Motor neuron (in vitro differentiated cells): ENCODE measurements around the gene CD7. TPM values are rescaled to one million over a fixed set of nuclear protein-coding genes. Genes with fewer than 3 reads are reported as not detected.
A peak's percentile ranks its signal among the peaks of the same experiment; 100 is the strongest.
"Not testable (repeated sequence)": the region's sequence is repeated elsewhere in the genome, so short reads cannot be mapped to it uniquely, and the experiment has no call there.

ENCODE experiments used
- ATAC-seq, 8 experiments: fragments of 200-7000 bp; cut with Tn5 transposase; replicated peaks in 6 of 8; 2 replicates each; pipeline ENCODE4 v1.8.0; 2021; ENCODE audit warnings: mild to moderate bottlenecking in 8 of 8, moderate library complexity in 8 of 8
- H3K27ac ChIP-seq, 2 donors: fragments of 250-450 bp; sonication (Bioruptor Pico); 2 replicates each; pipeline ENCODE4 v1.9.0; 2021; ENCODE audit warnings: antibody characterized with exemption in 2 of 2, mild to moderate bottlenecking in 2 of 2, moderate library complexity in 1 of 2
- H3K4me1 ChIP-seq, 2 donors: fragments of 250-450 bp; sonication (Bioruptor Pico); replicated peaks in 1 of 2; 2 replicates each; pipeline ENCODE4 v1.6.1; 2021; ENCODE audit warnings: antibody characterized with exemption in 2 of 2, mild to moderate bottlenecking in 2 of 2, moderate library complexity in 1 of 2
- H3K4me3 ChIP-seq, 5 donors: fragments of 250-450 bp; sonication (Bioruptor Pico); 2 replicates each; pipeline ENCODE4 v1.9.0; 2021; ENCODE audit warnings: antibody characterized with exemption in 5 of 5, mild to moderate bottlenecking in 5 of 5, moderate library complexity in 4 of 5
- WGBS, 10 experiments: fragments of 450-650 bp; shearing (Covaris generic); methylation state at CpG; one replicate each; pipeline ENCODE4 v1.0.0; 2022; 5-methylcytosine and 5-hydroxymethylcytosine counted together
- in situ Hi-C, 9 experiments: fragments of 400-800 bp; cut with MboI; loops; one replicate each; pipeline ENCODE4 v1.15.0; 2021; ENCODE audit warnings: low sequenced_read_pairs in 9 of 9, low pct_unique_long_range_greater_than_20kb in 2 of 9; ENCODE audit not compliant: unreplicated experiment in 9 of 9
- total RNA-seq, 8 experiments: library from RNA; unstranded; fragments of 300-600 nt; gene quantifications; 2 replicates each; pipeline versions ENCODE4 v1.2.3 to v1.2.4, GENCODE V29; 2022

Gene CD7
- total RNA-seq, 8 experiments from 2014 or later, result 0.33 to 3.8 (median 2.0) TPM; not detected in 1

DNA sequence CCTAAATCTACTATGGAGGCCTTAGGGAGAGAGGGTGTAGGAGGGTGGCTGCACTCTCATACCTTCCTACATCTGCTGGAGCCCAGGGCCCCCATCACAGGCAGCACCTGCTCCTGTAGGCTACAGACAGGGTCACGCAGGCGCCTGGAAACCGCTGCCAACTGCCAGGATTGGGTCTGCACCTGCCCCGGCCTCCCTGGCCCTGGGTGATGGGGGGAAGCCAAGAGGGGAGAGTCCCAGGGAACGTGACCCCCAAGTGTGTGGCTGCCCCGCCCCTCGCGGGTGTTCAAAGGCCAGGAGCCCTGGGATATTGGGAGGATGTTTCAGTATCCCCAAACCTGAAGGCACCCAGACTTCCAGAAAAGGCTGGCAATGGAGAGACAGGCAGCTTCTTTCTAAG, 36.1 kb upstream of the CD7 start:
- ATAC-seq, result no peak
- Histone ChIP-seq H3K4me3 (no peak overlapping the region), H3K27ac (no peak overlapping the region), H3K4me1 (peaks cover 16 to 19% of the 10 kb centered on the region in 2 donors)
- no CpG with 5 or more reads among the region's 8 CpGs for WGBS, 10 experiments
- in situ Hi-C loops, result loop anchor here in 2 of 9 experiments (10.0 kb wide), 2 partner anchors 51 to 61 kb away; partner anchors contain the start of genes HEXD (in 1 of the 2) and OGFOD3 (in 1 of the 2)

GRCh38 chr17:82351713-82352488, 34.5 kb upstream of the CD7 start:
- peak; percentile 75 to 97 (median 84) for ATAC-seq
- in situ Hi-C loops, result loop anchor here in 2 of 9 experiments (10.0 kb wide), 2 partner anchors 53 to 63 kb away; partner anchors contain the start of genes HEXD (in 1 of the 2) and OGFOD3 (in 1 of the 2)
- Histone ChIP-seq H3K4me1 (peaks cover 12 to 13% of the 10 kb centered on the region in 2 donors), H3K27ac (no peak overlapping the region), H3K4me3 (no peak overlapping the region)
- 0 to 66% (median 10%) methylated on average over 2 to 17 of the region's 26 CpGs; no CpG with 5 or more reads in 4 of the 10 experiments for WGBS, 10 experiments

- Histone ChIP-seq H3K4me1 (peaks cover 13 to 17% of the 10 kb centered on the region in 2 donors), H3K27ac (no peak overlapping the region), H3K4me3 (no peak overlapping the region)
- WGBS, 10 experiments, result 0 to 100% (median 28%) methylated on average over 1 to 3 of the region's 21 CpGs; no CpG with 5 or more reads in 7 of the 10 experiments
- in situ Hi-C loops, result loop anchor here in 2 of 9 experiments (10.0 kb wide), 2 partner anchors 54 to 64 kb away; partner anchors contain the start of genes HEXD (in 1 of the 2) and OGFOD3 (in 1 of the 2)
- peak in 1 of 8 experiments; percentile 24 for ATAC-seq
These were observed 33.9 kb upstream of the CD7 start for GRCh38 chr17:82351254-82351712.

- peaks cover 13 to 17% of the 10 kb centered on the region in 2 donors for H3K4me1 ChIP-seq
- no peak overlapping the region for H3K4me3 ChIP-seq
- in situ Hi-C loops, result loop anchor here in 2 of 9 experiments (10.0 kb wide), 2 partner anchors 54 to 64 kb away; partner anchors contain the start of genes HEXD (in 1 of the 2) and OGFOD3 (in 1 of the 2)
- 37 to 93% (median 84%) methylated on average over 2 to 12 of the region's 28 CpGs; no CpG with 5 or more reads in 4 of the 10 experiments for WGBS, 10 experiments
- ATAC-seq, result no peak
- no peak overlapping the region for H3K27ac ChIP-seq
These were observed 33.0 kb upstream of the CD7 start for GRCh38 chr17:82350182-82351030.

DNA sequence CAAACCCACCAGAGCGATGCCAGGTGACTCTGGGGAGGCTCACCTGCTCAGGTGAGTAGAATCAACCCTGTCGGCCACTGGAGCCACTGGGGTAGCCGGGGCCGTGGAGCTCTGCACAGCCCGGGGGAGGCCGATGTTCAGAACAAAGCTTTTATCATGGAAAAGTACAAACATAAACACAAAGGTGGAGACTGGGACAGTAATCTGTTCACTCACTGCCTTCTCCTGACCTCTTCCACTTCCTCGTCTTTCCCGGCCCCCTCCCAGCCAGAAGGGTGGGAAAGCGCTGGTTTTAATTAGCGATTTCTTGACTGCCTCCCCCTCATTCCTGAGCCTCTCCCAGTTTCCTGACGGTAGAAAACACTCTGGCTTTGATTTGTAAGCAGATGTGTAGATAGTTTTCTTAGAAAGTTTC, 31.9 kb upstream of the CD7 start:
- Histone ChIP-seq H3K27ac (no peak overlapping the region), H3K4me1 (peaks cover 13 to 17% of the 10 kb centered on the region in 2 donors), H3K4me3 (no peak overlapping the region)
- in situ Hi-C loops, result no loop called here
- 3 to 61% (median 42%) methylated on average over 3 to 8 of the region's 11 CpGs; no CpG with 5 or more reads in 4 of the 10 experiments for WGBS, 10 experiments
- ATAC-seq, result peak in 2 of 8 experiments; percentile 60 to 70

DNA sequence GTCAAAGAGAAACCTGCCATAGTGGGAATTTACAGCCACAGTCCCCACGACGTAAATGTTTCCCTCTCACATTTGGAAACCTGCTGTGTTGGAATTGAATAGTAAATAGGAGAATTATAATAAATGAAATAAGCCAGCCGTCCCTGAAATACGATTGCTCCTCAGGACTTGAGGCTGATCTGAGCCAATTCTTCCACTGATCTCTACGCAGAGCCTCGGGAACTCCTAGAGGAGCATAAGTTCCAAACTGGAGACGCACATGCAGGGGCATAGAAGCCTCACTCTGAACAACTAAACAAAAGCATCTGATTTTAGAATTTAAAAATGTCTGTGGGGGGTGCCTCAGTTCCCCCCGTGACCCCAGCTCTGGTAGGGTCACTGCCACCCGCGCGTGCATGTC, 31.5 kb upstream of the CD7 start:
- Histone ChIP-seq H3K27ac (no peak overlapping the region), H3K4me3 (no peak overlapping the region), H3K4me1 (peaks cover 13 to 17% of the 10 kb centered on the region in 2 donors)
- in situ Hi-C loops, result no loop called here
- ATAC-seq, result peak in 1 of 8 experiments; percentile 7
- 6 to 70% (median 54%) methylated on average over 3 to 11 of the region's 11 CpGs; no CpG with 5 or more reads in 3 of the 10 experiments for WGBS, 10 experiments

- WGBS, 10 experiments, result 40 to 100% (median 82%) methylated on average over 1 to 3 of the region's 9 CpGs; no CpG with 5 or more reads in 2 of the 10 experiments
- Histone ChIP-seq H3K27ac (no peak overlapping the region), H3K4me1 (peaks cover 13 to 17% of the 10 kb centered on the region in 2 donors), H3K4me3 (no peak overlapping the region)
- no peak for ATAC-seq
- in situ Hi-C loops, result no loop called here
These were observed 31.0 kb upstream of the CD7 start for GRCh38 chr17:82348434-82348833.

DNA sequence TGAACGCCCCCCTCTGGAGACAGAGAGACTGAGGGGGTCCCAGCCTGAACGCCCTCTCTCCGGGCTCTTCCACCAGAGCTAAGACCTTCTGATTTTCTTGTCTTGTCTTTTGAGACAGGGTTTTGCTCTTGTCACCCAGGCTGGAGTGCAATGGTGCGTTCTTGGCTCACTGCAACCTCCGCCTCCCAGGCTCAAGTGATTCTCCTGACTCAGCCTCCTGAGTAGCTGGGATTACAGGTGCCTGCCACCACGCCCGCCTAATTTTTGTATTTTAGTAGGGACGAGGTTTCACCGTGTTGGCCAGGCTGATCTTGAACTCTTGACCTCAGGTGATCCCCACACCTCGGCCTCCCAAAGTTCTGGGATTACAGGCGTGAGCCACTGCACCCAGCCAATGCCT, 30.6 kb upstream of the CD7 start:
- ATAC-seq, in situ Hi-C loops: not testable (repeated sequence)
- WGBS, 10 experiments, result 20 to 92% (median 75%) methylated on average over 2 to 6 of the region's 11 CpGs; no CpG with 5 or more reads in 3 of the 10 experiments

DNA sequence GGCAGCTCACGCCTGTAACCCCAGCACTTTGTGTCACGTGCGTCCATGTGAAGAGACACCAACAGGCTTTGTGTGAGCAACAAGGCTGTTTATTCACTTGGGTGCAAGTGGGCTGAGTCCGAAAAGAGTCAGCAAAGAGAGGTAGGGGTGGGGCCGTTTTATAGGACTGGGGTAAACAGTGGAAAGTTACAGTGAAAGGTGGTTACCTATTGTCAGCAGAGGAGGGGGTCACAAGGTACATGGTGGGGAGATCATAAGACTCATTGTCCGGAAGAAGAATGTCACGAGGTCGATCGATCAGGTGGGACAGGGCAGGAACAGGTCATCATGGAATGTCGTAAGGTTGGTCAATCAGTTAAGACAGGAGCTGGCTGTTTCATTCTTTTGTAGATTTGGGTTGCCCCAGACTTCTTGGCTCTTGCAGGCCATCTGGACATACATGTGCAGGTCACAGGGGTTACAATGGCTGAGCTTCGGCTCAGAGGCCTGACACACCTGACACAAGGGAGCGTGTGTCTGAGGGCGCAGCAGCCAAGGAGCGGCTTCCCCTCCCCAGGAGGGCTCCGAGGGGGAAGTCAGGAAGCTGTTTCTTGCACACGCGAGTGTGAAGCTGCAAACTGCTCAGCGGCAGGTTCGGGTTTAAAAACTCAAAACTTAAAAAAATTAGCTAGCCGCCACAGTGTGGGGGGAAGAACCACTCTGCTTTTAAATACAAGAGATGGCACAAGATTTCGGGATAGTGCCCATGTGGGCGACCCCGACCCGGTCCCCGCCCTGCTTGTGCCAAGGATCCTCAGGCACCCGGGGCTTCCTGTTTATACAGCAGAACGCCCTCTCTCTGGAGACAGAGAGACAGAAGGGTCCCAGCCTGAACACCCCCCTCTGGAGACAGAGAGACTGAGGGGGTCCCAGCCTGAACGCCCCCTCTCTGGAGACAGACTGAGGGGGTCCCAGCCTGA, 29.2 kb upstream of the CD7 start:
- peaks cover 16 to 17% of the 10 kb centered on the region in 2 donors for H3K4me1 ChIP-seq
- ATAC-seq, result no peak
- 20 to 96% (median 82%) methylated on average over 1 to 16 of the region's 28 CpGs; no CpG with 5 or more reads in 3 of the 10 experiments for WGBS, 10 experiments
- no peak overlapping the region for H3K4me3 ChIP-seq
- peak overlapping the region in 1 of 2 donors; percentile 33 for H3K27ac ChIP-seq
- in situ Hi-C loops, result no loop called here

More for the DNA sequence above, 30.6 kb upstream of the CD7 start:
- H3K27ac ChIP-seq, H3K4me3 ChIP-seq: not testable (repeated sequence)
- peaks cover 17% of the 10 kb centered on the region in 2 donors for H3K4me1 ChIP-seq

DNA sequence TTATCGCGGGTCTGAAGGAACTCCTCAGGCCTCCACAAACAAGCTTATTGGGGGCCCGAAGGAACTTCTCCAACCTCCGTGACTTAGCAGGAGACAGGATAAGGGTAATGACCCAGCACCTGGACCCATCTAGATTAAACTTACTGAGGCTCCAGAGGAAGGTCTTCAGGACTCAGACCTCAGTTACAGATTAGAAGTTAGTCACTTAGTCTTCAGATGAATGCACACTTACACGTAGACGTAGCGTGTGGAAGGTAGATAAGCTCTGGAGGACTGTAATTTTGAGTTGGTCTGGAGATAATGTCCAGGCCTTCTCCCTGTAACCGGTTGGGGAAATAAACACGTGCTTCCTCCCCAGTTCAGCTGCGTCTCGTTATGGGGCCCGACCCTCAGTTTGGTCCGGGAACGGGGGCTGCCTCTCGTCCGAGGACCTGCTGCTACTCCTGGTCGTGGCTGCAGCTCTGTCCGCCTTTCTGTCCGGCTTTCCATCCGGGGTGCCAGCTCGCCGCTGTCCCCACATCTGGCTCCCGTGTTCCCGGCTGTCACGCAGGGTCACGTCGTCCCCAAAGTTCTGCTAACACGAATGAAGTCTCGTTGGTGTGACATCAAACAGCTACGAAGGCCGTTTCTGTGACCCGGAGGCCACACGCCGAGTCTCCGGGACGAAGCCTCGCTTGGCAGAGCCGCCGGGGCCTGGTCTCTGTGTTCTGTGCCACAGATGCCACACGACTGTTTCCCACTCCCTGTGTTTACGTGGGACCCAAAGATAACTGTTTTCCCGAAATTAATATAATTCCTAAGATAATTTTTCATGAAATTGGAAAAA, 28.0 kb upstream of the CD7 start:
- 56 to 100% (median 85%) methylated on average over 2 to 26 of the region's 42 CpGs; no CpG with 5 or more reads in 1 of the 10 experiments for WGBS, 10 experiments
- in situ Hi-C loops, result no loop called here
- Histone ChIP-seq H3K4me1 (peaks cover 14 to 16% of the 10 kb centered on the region in 2 donors), H3K27ac (no peak overlapping the region), H3K4me3 (no peak overlapping the region)
- ATAC-seq, result no peak
